ENCODE measurements around the gene CTDSPL2.
"Not testable (repeated sequence)": the region's sequence is repeated elsewhere in the genome, so short reads cannot be mapped to it uniquely, and the experiment has no call there.

CTDSPL2 gene

DNA sequence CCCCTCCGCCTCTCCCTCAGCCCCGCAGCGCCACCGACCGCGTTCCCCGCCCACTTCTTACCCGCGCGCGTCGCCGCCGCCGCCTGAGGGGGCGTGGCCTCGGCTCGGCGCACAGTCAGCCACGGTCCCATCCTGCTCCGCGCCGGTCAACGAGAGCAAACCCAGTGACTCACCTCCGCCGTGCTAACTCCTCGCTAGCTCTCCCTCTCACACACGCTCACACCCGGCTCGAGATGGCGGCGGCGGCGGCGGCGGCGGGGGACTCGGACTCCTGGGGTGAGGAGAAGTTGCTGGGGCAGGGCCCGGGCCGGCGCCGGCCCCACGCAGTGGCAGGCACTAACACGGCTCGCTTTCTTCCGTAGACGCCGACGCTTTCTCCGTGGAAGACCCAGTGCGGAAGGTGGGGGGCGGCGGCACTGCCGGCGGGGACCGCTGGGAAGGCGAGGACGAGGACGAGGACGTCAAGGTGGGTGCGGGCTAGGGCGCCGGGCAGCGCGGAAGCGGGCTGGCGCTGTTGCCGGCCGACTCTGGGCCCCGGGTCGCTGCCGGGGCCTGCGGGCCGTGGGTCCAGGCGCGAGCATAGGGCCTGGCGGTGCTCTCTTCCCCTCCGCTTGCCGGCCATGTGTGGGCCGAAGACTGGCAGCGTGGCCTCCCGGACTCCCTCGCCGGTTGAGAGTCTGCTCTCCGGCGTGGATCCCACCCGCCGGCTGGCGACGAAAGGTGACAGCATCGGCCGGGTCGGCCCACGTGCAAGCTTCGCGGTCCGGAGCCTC is 109.7 kb downstream of the CTDSPL2 start, which contains the start of gene EIF3J:
EIF3J (plus strand) TSS at position 186 of the 773 bp plus-strand sequence; CDS start at position 234, 48 bp downstream.
- peak within 1 kb of the TSS; percentile 99 for H3K4me3 ChIP-seq (ENCODE audit: low read depth, low read length)
- TF ChIP-seq POLR2A (IDR thresholded peaks at IDR 0.05; ENCODE audit: extremely low read depth, insufficient read length) (peak; percentile 74), MYC (IDR thresholded peaks at IDR 0.05; ENCODE audit: low read depth, low read length) (peak; percentile 85)
- TF ChIP-seq, protein P1, sequence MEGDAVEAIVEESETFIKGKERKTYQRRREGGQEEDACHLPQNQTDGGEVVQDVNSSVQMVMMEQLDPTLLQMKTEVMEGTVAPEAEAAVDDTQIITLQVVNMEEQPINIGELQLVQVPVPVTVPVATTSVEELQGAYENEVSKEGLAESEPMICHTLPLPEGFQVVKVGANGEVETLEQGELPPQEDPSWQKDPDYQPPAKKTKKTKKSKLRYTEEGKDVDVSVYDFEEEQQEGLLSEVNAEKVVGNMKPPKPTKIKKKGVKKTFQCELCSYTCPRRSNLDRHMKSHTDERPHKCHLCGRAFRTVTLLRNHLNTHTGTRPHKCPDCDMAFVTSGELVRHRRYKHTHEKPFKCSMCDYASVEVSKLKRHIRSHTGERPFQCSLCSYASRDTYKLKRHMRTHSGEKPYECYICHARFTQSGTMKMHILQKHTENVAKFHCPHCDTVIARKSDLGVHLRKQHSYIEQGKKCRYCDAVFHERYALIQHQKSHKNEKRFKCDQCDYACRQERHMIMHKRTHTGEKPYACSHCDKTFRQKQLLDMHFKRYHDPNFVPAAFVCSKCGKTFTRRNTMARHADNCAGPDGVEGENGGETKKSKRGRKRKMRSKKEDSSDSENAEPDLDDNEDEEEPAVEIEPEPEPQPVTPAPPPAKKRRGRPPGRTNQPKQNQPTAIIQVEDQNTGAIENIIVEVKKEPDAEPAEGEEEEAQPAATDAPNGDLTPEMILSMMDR (IDR thresholded peaks at IDR 0.05; ENCODE audit: low read depth, low read length): no peak
- TF ChIP-seq, protein P2, sequence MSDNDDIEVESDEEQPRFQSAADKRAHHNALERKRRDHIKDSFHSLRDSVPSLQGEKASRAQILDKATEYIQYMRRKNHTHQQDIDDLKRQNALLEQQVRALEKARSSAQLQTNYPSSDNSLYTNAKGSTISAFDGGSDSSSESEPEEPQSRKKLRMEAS (IDR thresholded peaks at IDR 0.05; ENCODE audit: low read depth, low read length): peak; percentile 80
- DNase-seq (ENCODE audit: low read depth): peak; percentile 97

DNA sequence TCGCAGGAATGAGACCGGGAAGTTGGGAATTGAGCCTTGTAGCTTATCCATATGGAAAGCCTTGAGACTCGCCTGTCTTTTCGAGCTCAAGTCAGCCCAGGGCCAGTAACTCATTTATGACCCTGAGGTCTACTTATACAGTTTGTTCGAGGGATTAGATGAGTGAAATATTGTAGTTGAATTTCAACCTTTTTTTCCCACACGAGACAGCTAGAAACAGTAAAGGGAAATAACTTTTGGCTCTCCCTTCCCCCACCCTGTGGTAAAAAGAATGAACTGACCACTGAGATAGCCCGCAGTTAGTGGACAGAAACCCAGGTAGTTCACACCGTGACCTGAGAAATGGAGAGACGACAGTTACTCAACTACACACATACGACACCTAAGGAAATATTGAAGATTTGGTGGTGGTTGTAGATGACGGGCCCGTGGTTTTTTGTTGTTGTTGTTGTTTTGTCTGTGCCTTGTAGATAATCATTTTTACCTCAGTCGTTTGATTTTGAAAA is 110.4 kb downstream of the CTDSPL2 start:
- H3K4me3 ChIP-seq (ENCODE audit: low read depth, low read length): peak overlapping the region; percentile 99
- TF ChIP-seq MYC (IDR thresholded peaks at IDR 0.05; ENCODE audit: low read depth, low read length): no peak
- TF ChIP-seq, protein P1 (IDR thresholded peaks at IDR 0.05; ENCODE audit: low read depth, low read length): no peak
- TF ChIP-seq, protein P2 (IDR thresholded peaks at IDR 0.05; ENCODE audit: low read depth, low read length): no peak
- TF ChIP-seq POLR2A (IDR thresholded peaks at IDR 0.05; ENCODE audit: extremely low read depth, insufficient read length): no peak
- peak; percentile 35 for DNase-seq (ENCODE audit: low read depth)

DNA sequence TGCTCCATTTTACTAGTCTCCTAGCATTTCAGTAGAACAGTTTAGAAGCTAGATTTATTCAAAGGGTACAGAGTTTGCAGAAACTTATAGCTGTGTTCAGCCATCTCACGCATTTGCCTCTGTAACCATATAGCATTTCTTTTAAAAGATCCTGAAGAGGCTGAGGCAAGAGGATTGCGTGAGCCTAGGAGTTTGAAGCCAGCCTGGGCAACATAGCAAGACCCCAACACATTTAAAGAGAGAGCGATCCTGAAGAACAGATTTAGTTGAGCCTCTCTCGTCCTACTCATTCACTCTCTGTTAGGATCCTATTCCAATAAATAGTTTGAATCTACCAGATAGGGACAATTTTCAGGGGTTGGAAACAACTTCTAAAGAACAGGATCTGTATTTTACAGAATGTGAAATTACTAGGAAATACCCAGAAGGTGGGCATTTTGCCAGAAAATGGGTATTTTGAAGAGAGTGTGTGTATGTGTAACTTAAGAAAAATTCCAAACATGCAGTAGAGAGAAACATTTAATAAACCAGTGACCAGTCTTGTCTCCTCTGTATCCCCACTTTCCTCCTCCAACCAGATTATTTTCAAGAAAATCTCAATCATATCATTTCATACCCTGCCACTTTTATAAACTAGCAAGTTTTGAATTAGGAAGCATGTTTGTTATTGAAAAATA is 114.0 kb downstream of the CTDSPL2 start:
- no peak for DNase-seq (ENCODE audit: low read depth)
- peak overlapping the region; percentile 34 for H3K4me3 ChIP-seq (ENCODE audit: low read depth, low read length)
- TF ChIP-seq, protein P2 (IDR thresholded peaks at IDR 0.05; ENCODE audit: low read depth, low read length): no peak
- no peak for TF ChIP-seq POLR2A (IDR thresholded peaks at IDR 0.05; ENCODE audit: extremely low read depth, insufficient read length)
- TF ChIP-seq MYC (IDR thresholded peaks at IDR 0.05; ENCODE audit: low read depth, low read length): no peak
- TF ChIP-seq, protein P1 (IDR thresholded peaks at IDR 0.05; ENCODE audit: low read depth, low read length): no peak

DNA sequence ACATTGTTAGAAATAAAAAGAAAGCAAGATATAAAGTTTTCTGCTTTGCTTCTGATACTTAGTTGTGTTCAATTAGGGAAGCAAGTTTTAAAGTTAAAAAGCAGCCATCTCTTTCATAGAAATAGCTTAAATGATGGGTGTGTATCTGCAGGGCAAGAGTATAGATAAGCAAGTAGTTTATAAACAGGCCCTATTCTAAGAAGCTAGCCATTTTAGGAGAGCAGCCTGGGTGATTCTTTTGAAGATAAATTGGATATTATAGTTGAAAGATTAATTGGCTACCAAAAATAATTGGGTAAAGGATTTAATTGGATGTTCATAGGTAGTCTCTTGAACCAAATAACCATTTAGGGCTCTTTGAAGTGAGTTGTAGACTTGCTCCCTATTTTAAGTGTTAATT is 115.2 kb downstream of the CTDSPL2 start:
- TF ChIP-seq, protein P2 (IDR thresholded peaks at IDR 0.05; ENCODE audit: low read depth, low read length): no peak
- no peak for TF ChIP-seq MYC (IDR thresholded peaks at IDR 0.05; ENCODE audit: low read depth, low read length)
- TF ChIP-seq POLR2A (IDR thresholded peaks at IDR 0.05; ENCODE audit: extremely low read depth, insufficient read length): no peak
- TF ChIP-seq, protein P1 (IDR thresholded peaks at IDR 0.05; ENCODE audit: low read depth, low read length): no peak
- H3K4me3 ChIP-seq (ENCODE audit: low read depth, low read length): peak overlapping the region; percentile 6
- no peak for DNase-seq (ENCODE audit: low read depth)

DNA sequence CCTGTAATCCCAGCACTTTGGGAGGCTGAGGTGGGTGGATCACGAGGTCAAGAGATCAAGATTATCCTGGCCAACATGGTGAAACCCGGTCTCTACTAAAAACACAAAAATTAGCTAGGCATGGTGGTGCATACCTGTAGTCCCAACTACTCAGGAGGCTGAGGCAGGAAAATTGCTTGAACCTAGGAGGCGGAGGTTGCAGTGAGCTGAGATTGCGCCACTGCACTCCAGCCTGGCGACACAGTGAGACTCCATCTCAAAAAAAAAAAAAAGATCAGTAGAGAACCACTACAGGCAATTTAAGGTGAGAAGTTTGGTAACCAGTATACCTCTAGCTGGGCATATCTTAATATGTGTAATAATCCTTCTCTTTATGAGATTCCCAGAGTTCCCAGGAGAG is 117.3 kb downstream of the CTDSPL2 start:
- not testable (repeated sequence) for DNase-seq (ENCODE audit: low read depth); H3K4me3 ChIP-seq (ENCODE audit: low read depth, low read length)

Data from NB4 (cell line).